Measurements from ENCODE around the gene BOLA3. TPM values are rescaled to one million over a fixed set of nuclear protein-coding genes. Genes with fewer than 3 reads are reported as not detected.
"Not testable (repeated sequence)": the region's sequence is repeated elsewhere in the genome, so short reads cannot be mapped to it uniquely, and the experiment has no call there.

The BOLA3 gene
- total and polyA plus RNA-seq, 2 donors (not counting 1 experiment from before 2014, with no cell fraction given), result 6.5 to 8.5 TPM

- CTCF ChIA-PET, result interaction anchor here (0.6 kb wide), 1 partner anchor 110 kb away, joined by 3 read pairs; no protein-coding TSS in a partner anchor
- Histone ChIP-seq H3K27me3 (replicated peaks in 1 of 4; ENCODE audit: control extremely low read depth in 1 of 4, control insufficient read depth in 3 of 4, insufficient read depth in 4 of 4, low read length in 3 of 4) (no peaks in the 10 kb centered on the region), H3K36me3 (replicated peaks in 1 of 2; ENCODE audit: control extremely low read depth in 1 of 2, control insufficient read depth in 1 of 2, extremely low read depth in 1 of 2, insufficient read depth in 2 of 2, low read length in 1 of 2) (peaks cover 7 to 83% of the 10 kb centered on the region in 2 experiments), H3K79me2 (ENCODE audit: control insufficient read depth, insufficient read depth, low read length) (peaks cover 3% of the 10 kb centered on the region), H3K9ac (ENCODE audit: low read length) (no peak overlapping the region), H3K4me2 (replicated peaks; ENCODE audit: low read depth, low read length, poor library complexity, severe bottlenecking) (no peak overlapping the region), H4K20me1 (ENCODE audit: control insufficient read depth, insufficient read depth, low read length, poor library complexity, severe bottlenecking) (no peaks in the 10 kb centered on the region), H2AFZ (ENCODE audit: insufficient read depth, low read depth, low read length, poor library complexity, severe bottlenecking) (no peak overlapping the region), H3K4me3 (ENCODE audit: control extremely low read depth in 1 of 5, extremely low read depth in 1 of 5, insufficient read depth in 1 of 5, low read depth in 2 of 5, low read length in 4 of 5) (no peak overlapping the region), H3K4me1 (ENCODE audit: control insufficient read depth in 2 of 2, insufficient read depth in 2 of 2, low read length in 2 of 2) (no peaks in the 10 kb centered on the region), H3K27ac (ENCODE audit: low read length in 2 of 2) (no peak overlapping the region), H3K9me3 (ENCODE audit: control extremely low read depth in 1 of 3, control insufficient read depth in 2 of 3, insufficient read depth in 1 of 3, low read length in 2 of 3) (no peaks in the 10 kb centered on the region)
- no peaks in the 10 kb centered on the region for H3K4me1 Mint-ChIP-seq
- no peak overlapping the region for H3K27ac Mint-ChIP-seq
- POLR2A ChIA-PET, result no interaction called here
- TF ChIP-seq EZH2 (IDR thresholded peaks at IDR 0.05; ENCODE audit: borderline replicate concordance, insufficient read depth, low read depth, low read length, poor library complexity, severe bottlenecking) (no peak), CTCF (IDR thresholded peaks at IDR 0.05) (no peak)
- intact Hi-C loops (cut with micrococcal nuclease), result no loop called here
- 94% methylated on average over 2 of the region's 3 CpGs for WGBS (ENCODE audit: insufficient coverage)
- no peaks in the 10 kb centered on the region for H3K9me3 Mint-ChIP-seq (ENCODE audit: insufficient read depth)
- DNase-seq (no peak), ATAC-seq (ENCODE audit: low read depth) (no peak)
- H3K27me3 Mint-ChIP-seq, result no peaks in the 10 kb centered on the region
- H3K4me3 Mint-ChIP-seq, result no peak overlapping the region
These were observed 56.3 kb downstream of the BOLA3 start for GRCh38 chr2:74091391-74091790.

DNA sequence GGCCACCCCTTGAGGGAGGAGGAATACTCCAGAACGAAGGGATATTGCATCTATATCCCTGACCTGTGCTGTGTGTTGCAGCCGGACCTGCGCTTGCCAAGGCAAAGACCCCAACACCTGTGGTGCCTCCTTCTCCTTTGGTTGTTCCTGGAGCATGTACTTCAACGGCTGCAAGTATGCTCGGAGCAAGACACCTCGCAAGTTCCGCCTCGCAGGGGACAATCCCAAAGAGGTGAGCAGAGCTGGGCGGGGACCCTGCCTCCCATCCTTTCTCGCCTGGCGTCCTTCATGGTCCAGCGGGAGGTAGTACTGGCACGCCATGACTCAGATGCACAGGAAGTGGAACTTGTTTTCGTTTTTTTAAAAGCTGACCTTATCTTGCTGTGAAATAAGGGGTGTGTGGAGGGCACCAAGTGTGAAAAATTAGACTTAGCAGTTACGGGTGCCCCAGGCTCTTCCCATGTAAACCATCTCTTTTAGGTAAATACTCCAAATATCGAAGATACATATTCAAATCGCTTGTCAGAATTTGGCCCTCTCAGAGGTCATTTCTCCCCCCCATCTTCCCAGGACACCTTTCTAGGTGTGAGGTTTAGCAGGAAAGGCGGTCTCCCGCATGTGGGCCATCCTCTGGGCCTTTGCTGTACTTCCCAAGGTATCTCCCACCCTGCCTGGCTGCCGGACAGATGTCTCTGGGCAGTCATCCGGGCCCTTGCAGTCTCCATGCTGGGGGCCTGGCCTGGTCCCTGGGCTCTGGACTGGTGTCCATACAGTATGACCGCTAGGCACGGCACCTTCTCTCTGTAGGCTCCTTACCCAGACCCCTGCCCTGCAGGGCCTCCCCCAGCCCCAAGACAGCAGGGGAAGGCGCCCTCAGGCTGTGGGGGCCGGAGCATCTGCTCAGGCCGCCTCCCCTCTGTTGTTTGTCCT lies 57.6 kb downstream of the BOLA3 start:
- ATAC-seq (ENCODE audit: low read depth) (no peak), DNase-seq (no peak)
- no peaks in the 10 kb centered on the region for H3K27me3 Mint-ChIP-seq
- Histone ChIP-seq H3K4me2 (replicated peaks; ENCODE audit: low read depth, low read length, poor library complexity, severe bottlenecking) (no peak overlapping the region), H3K9me3 (ENCODE audit: control extremely low read depth in 1 of 3, control insufficient read depth in 2 of 3, insufficient read depth in 1 of 3, low read length in 2 of 3) (no peaks in the 10 kb centered on the region), H2AFZ (ENCODE audit: insufficient read depth, low read depth, low read length, poor library complexity, severe bottlenecking) (no peak overlapping the region), H3K27me3 (replicated peaks in 1 of 4; ENCODE audit: control extremely low read depth in 1 of 4, control insufficient read depth in 3 of 4, insufficient read depth in 4 of 4, low read length in 3 of 4) (no peaks in the 10 kb centered on the region), H3K79me2 (ENCODE audit: control insufficient read depth, insufficient read depth, low read length) (peaks cover 3% of the 10 kb centered on the region), H3K27ac (ENCODE audit: low read length in 2 of 2) (no peak overlapping the region), H3K9ac (ENCODE audit: low read length) (no peak overlapping the region), H3K36me3 (replicated peaks in 1 of 2; ENCODE audit: control extremely low read depth in 1 of 2, control insufficient read depth in 1 of 2, extremely low read depth in 1 of 2, insufficient read depth in 2 of 2, low read length in 1 of 2) (peaks cover 7 to 81% of the 10 kb centered on the region in 2 experiments), H3K4me3 (ENCODE audit: control extremely low read depth in 1 of 5, extremely low read depth in 1 of 5, insufficient read depth in 1 of 5, low read depth in 2 of 5, low read length in 4 of 5) (no peak overlapping the region), H4K20me1 (ENCODE audit: control insufficient read depth, insufficient read depth, low read length, poor library complexity, severe bottlenecking) (no peaks in the 10 kb centered on the region), H3K4me1 (ENCODE audit: control insufficient read depth in 2 of 2, insufficient read depth in 2 of 2, low read length in 2 of 2) (no peaks in the 10 kb centered on the region)
- ChIA-PET CTCF (no interaction called here), POLR2A (no interaction called here)
- H3K9me3 Mint-ChIP-seq (ENCODE audit: insufficient read depth), result no peaks in the 10 kb centered on the region
- H3K4me1 Mint-ChIP-seq, result no peaks in the 10 kb centered on the region
- TF ChIP-seq EZH2 (IDR thresholded peaks at IDR 0.05; ENCODE audit: borderline replicate concordance, insufficient read depth, low read depth, low read length, poor library complexity, severe bottlenecking), result no peak
- TF ChIP-seq CTCF (IDR thresholded peaks at IDR 0.05), result no peak
- 96% methylated on average over 23 of the region's 26 CpGs for WGBS (ENCODE audit: insufficient coverage)
- intact Hi-C loops (cut with micrococcal nuclease), result no loop called here
- no peak overlapping the region for H3K27ac Mint-ChIP-seq
- no peak overlapping the region for H3K4me3 Mint-ChIP-seq

GRCh38 chr2:74088676-74089075 lies 59.0 kb downstream of the BOLA3 start:
- H3K27me3 ChIP-seq (replicated peaks in 1 of 4; ENCODE audit: control extremely low read depth in 1 of 4, control insufficient read depth in 3 of 4, insufficient read depth in 4 of 4, low read length in 3 of 4); H3K4me2 ChIP-seq (replicated peaks; ENCODE audit: low read depth, low read length, poor library complexity, severe bottlenecking); H4K20me1 ChIP-seq (ENCODE audit: control insufficient read depth, insufficient read depth, low read length, poor library complexity, severe bottlenecking); intact Hi-C loops (cut with micrococcal nuclease); POLR2A ChIA-PET; H3K9me3 Mint-ChIP-seq (ENCODE audit: insufficient read depth); H3K4me3 Mint-ChIP-seq; H3K79me2 ChIP-seq (ENCODE audit: control insufficient read depth, insufficient read depth, low read length); CTCF ChIA-PET; H3K4me1 Mint-ChIP-seq; H3K27ac ChIP-seq (ENCODE audit: low read length in 2 of 2); H3K9ac ChIP-seq (ENCODE audit: low read length); H3K27me3 Mint-ChIP-seq; H3K27ac Mint-ChIP-seq; ATAC-seq (ENCODE audit: low read depth); H2AFZ ChIP-seq (ENCODE audit: insufficient read depth, low read depth, low read length, poor library complexity, severe bottlenecking); DNase-seq; H3K4me1 ChIP-seq (ENCODE audit: control insufficient read depth in 2 of 2, insufficient read depth in 2 of 2, low read length in 2 of 2); H3K4me3 ChIP-seq (ENCODE audit: control extremely low read depth in 1 of 5, extremely low read depth in 1 of 5, insufficient read depth in 1 of 5, low read depth in 2 of 5, low read length in 4 of 5); H3K9me3 ChIP-seq (ENCODE audit: control extremely low read depth in 1 of 3, control insufficient read depth in 2 of 3, insufficient read depth in 1 of 3, low read length in 2 of 3): not testable (repeated sequence)
- 100% methylated on average over 3 of the region's 8 CpGs for WGBS (ENCODE audit: insufficient coverage)
- H3K36me3 ChIP-seq (replicated peaks in 1 of 2; ENCODE audit: control extremely low read depth in 1 of 2, control insufficient read depth in 1 of 2, extremely low read depth in 1 of 2, insufficient read depth in 2 of 2, low read length in 1 of 2), result peaks cover 10 to 71% of the 10 kb centered on the region in 2 experiments
